Measurements from ENCODE around the gene PPME1. TPM values are rescaled to one million over a fixed set of nuclear protein-coding genes. Genes with fewer than 3 reads are reported as not detected.

PPME1 gene
- total RNA-seq, 1 experiment from 2014 or later, result 39.4 TPM

- no peak overlapping the region for H4K91ac ChIP-seq (ENCODE audit: insufficient read length, low read depth, low read length)
- no peaks in the 10 kb centered on the region for H3K9me3 ChIP-seq (ENCODE audit: control insufficient read depth, low read depth, low read length)
- no peaks in the 10 kb centered on the region for H3K4me1 ChIP-seq (ENCODE audit: insufficient read depth, low read length)
- Mint-ChIP-seq H3K4me3 (no peak overlapping the region), H3K36me3 (ENCODE audit: insufficient read depth in 1 of 3, low read depth in 3 of 3) (peaks cover 3 to 18% (median 14%) of the 10 kb centered on the region in 3 experiments; a peak in 6 of 7 replicates), H3K27ac (0 out of 7 replicates have a peak overlapping the region, but pooled peaks of 1 of the 3 experiments have one; percentile 27), H3K9me3 (peaks cover 0 to 4% of the 10 kb centered on the region in 2 experiments; a peak in 2 of 5 replicates), H3K27me3 (ENCODE audit: low read depth) (peaks cover 1% of the 10 kb centered on the region), H3K4me1 (no peaks in the 10 kb centered on the region)
- no peak overlapping the region for H3T11ph ChIP-seq (ENCODE audit: low read length)
- H3K4ac ChIP-seq (ENCODE audit: low read depth, low read length), result no peak overlapping the region
- no peak overlapping the region for H2BK120ac ChIP-seq (ENCODE audit: low read depth, low read length, poor library complexity, severe bottlenecking)
- no peak overlapping the region for H4K5ac ChIP-seq (ENCODE audit: insufficient read length, low read depth, low read length)
- H3K79me2 ChIP-seq (ENCODE audit: insufficient read depth, low read length), result no peaks in the 10 kb centered on the region
- no peak overlapping the region for H3K27ac ChIP-seq (ENCODE audit: insufficient read length, low read depth, low read length)
- no peaks in the 10 kb centered on the region for H3K27me3 ChIP-seq (ENCODE audit: insufficient read depth, low read length)
- no peak overlapping the region for H2BK12ac ChIP-seq (ENCODE audit: insufficient read length, low read depth, low read length)
- H2BK5ac ChIP-seq (ENCODE audit: insufficient read length, low read length), result no peak overlapping the region
- no peaks in the 10 kb centered on the region for H4K20me1 ChIP-seq (ENCODE audit: control insufficient read depth, insufficient read depth, insufficient read length)
- no CpG with 5 or more reads among the region's 4 CpGs for WGBS (ENCODE audit: extremely low coverage, insufficient read length, low lambda C conversion rate)
- H2AFZ ChIP-seq (ENCODE audit: low read length), result no peak overlapping the region
- no peak overlapping the region for H3K18ac ChIP-seq (ENCODE audit: insufficient read length, low read depth, low read length)
- TF ChIP-seq CTCF (conservative IDR thresholded peaks at IDR 0.05), result no peak
- no peak overlapping the region for H3K9ac ChIP-seq (ENCODE audit: extremely low read depth, insufficient read length, low read length)
- H3K23ac ChIP-seq (ENCODE audit: insufficient read length, low read depth, low read length), result no peak overlapping the region
- H3K56ac ChIP-seq (ENCODE audit: insufficient read length, low read depth, low read length), result no peak overlapping the region
- H2AK5ac ChIP-seq (ENCODE audit: insufficient read length, low read length), result no peak overlapping the region
- DNase-seq, result no peak
- H3K23me2 ChIP-seq (ENCODE audit: insufficient read length, low read depth, low read length, poor library complexity, severe bottlenecking), result no peaks in the 10 kb centered on the region
- H3K4me2 ChIP-seq (ENCODE audit: insufficient read depth, insufficient read length, low read length), result no peak overlapping the region
- H4K8ac ChIP-seq (replicated peaks; ENCODE audit: insufficient read length, low read depth, low read length), result no peak overlapping the region
- no peak overlapping the region for H2BK15ac ChIP-seq (ENCODE audit: low read depth, low read length)
- H3K79me1 ChIP-seq (ENCODE audit: insufficient read depth, low read depth, low read length, poor library complexity, severe bottlenecking), result no peaks in the 10 kb centered on the region
- H2BK20ac ChIP-seq (ENCODE audit: low read depth, low read length, poor library complexity, severe bottlenecking), result no peak overlapping the region
- no peak overlapping the region for H3K14ac ChIP-seq (ENCODE audit: insufficient read depth, low read length)
Observed at GRCh38 chr11:74257959-74258553, 87.0 kb downstream of the PPME1 start.
